Measurements from ENCODE around the gene FZD4.
A peak's percentile ranks its signal among the peaks of the same experiment; 100 is the strongest.

- peak; percentile 52 to 75 (median 55) for TF ChIP-seq CTCF (IDR thresholded peaks at IDR 0.05)
- no peak for TF ChIP-seq POLR2A (IDR thresholded peaks at IDR 0.05)
Measured at GRCh38 chr11:86919557-86920210, 35.5 kb downstream of the FZD4 start.

Measured in testis (tissue), 2 donors.